Stomach (tissue), 9 donors: Measurements from ENCODE around the gene PVR. TPM values are rescaled to one million over a fixed set of nuclear protein-coding genes. Genes with fewer than 3 reads are reported as not detected.

ENCODE experiments used
- DNase-seq, 2 donors: peaks; one replicate each; pipeline versions ENCODE4 v3.0.0 to v3.0.0-alpha.2; 2013 to 2019
- H3K27ac ChIP-seq, 5 donors: fragments of 200-600 bp in 4 of 5; sonication (generic) in 4 of 5; one replicate each; pipeline ENCODE4 v1.5.1; 2013 to 2019; ENCODE audit warnings: mild to moderate bottlenecking in 1 of 5, moderate library complexity in 1 of 5
- H3K27me3 ChIP-seq, 3 donors: fragments of 200-600 bp; sonication (generic); one replicate each; pipeline ENCODE4 v1.5.1; 2017 to 2019; ENCODE audit warnings: mixed run types in 1 of 3
- H3K36me3 ChIP-seq, 4 donors: fragments of 200-600 bp; sonication (generic); 1 replicate in 3 of 4; 2 replicates in 1 of 4; pipeline ENCODE4 v1.5.1; 2016 to 2019
- H3K4me1 ChIP-seq, 4 donors: fragments of 200-600 bp; sonication (generic); one replicate each; pipeline ENCODE4 v1.5.1; 2016 to 2019
- H3K4me3 ChIP-seq, 4 donors: fragments of 200-600 bp; sonication (generic) in 3 of 4; one replicate each; pipeline ENCODE4 v1.5.1; 2016 to 2019; ENCODE audit warnings: mild to moderate bottlenecking in 1 of 4
- H3K9me3 ChIP-seq, 4 donors: fragments of 200-600 bp; sonication (generic); one replicate each; pipeline ENCODE4 v1.5.1; 2016 to 2019
- EP300 ChIP-seq: sonication (generic); formaldehyde crosslinking; IDR thresholded peaks from one replicate; pipeline ENCODE4 v1.6.1; 2017; ENCODE audit warnings: antibody characterized with exemption
- POLR2A ChIP-seq, 4 donors: fragments of 450-650 bp; IDR thresholded peaks; one replicate each; pipeline ENCODE4 v1.6.1; 2016; ENCODE audit warnings: antibody characterized with exemption in 4 of 4, control low read depth in 2 of 4, mild to moderate bottlenecking in 1 of 4, moderate library complexity in 1 of 4
- POLR2AphosphoS5 ChIP-seq, 3 donors: sonication (generic); formaldehyde crosslinking; IDR thresholded peaks; one replicate each; pipeline ENCODE4 v1.6.1; 2016; ENCODE audit warnings: antibody characterized with exemption in 3 of 3
- WGBS, 5 donors: extraction: QIAGEN DNeasy Blood & Tissue Kit in 3 of 5; methylation state at CpG; one replicate each; pipeline versions ENCODE4 v1.1.5 to v1.1.7; 2013 to 2018; 5-methylcytosine and 5-hydroxymethylcytosine counted together
- intact Hi-C: fragments of 100-400 bp; cut with DNase I; formaldehyde crosslinking; loops from one replicate; pipeline ENCODE4 v1.15.1; 2023; ENCODE audit warnings: low total_unique reads
- polyA plus RNA-seq, 3 donors: library from polyadenylated mRNA; stranded (reverse); fragments of 200-250 nt; gene quantifications; one replicate each; pipeline ENCODE4 v1.2.3, GENCODE V29; 2013
- total RNA-seq, 5 donors: library from RNA; depleted of rRNA; stranded (reverse); fragments of >200 nt; gene quantifications; one replicate each; pipeline versions ENCODE4 v1.1.0 to v1.2.3, GENCODE V29; 2014 to 2016
- TF ChIP-seq, protein P1 (sequence below), 7 experiments: fragments of 450-650 bp in 4 of 7; fragments of 200-600 bp in 3 of 7; sonication (generic) in 3 of 7; IDR thresholded peaks; one replicate each; pipeline ENCODE4 v1.5.1; 2016 to 2019; ENCODE audit warnings: antibody characterized with exemption in 7 of 7, control low read depth in 2 of 7, mild to moderate bottlenecking in 1 of 7
- donor health status: healthy with polysubstance abuse.
- donor health status: Bipolar disorder and iron deficiency.
- donor health status: healthy.

PVR gene
- total and polyA plus RNA-seq, 8 donors: 4.9 to 80.8 (median 33.7) TPM

DNA sequence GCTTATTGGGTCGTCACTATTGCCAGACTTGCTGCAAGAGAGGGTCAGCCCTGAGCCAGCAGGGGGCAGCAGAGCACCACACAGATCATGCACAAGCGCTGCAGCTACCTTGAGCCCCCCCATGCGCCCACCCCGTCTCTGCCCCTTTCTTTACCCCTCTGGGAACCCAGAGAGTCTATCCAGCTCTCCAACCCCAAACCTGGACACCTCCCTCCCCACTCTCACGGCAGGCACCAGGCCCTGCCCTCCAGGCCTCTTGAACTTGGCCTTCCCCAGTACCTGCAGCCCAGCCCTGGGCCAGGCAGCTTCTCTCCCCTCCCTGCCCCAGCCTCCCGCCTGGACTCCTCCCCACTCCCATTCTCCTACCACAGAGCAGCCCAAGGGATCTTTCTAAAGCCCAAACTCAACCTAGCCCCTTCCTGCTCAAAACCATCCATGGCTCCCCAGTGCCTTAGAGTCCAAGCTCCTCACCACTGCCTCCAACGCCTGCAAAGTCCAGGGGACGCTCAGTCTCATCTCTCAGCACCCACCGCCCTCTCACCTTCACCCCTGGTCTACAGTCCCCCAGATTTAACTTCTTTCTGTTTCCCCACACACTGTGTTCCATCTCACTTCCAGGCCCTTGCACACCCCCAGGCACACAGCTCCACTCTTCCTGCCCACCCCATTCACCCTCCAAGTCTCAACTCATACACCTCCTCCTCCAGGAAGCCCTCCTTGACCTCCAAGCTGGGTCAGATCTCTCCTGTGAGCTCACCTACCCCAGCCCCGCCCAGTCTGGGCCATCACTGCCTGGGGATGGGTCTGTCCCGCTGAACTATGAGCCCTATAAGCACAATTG lies 45.8 kb downstream of the PVR start:
- peak; percentile 76 to 92 for DNase-seq
- intact Hi-C loops: no loop called here
- H3K4me3 ChIP-seq: no peak overlapping the region
- no peaks in the 10 kb centered on the region for H3K36me3 ChIP-seq
- H3K4me1 ChIP-seq: peaks cover 16 to 58% (median 35%) of the 10 kb centered on the region in 4 donors
- 40 to 50% (median 42%) methylated on average over 9 to 11 of the region's 11 CpGs for WGBS, 5 donors
- no peaks in the 10 kb centered on the region for H3K27me3 ChIP-seq
- peak overlapping the region in 3 of 5 donors; percentile 20 to 42 (median 21) for H3K27ac ChIP-seq
- no peaks in the 10 kb centered on the region for H3K9me3 ChIP-seq
- no peak for TF ChIP-seq POLR2A (IDR thresholded peaks at IDR 0.05)
- TF ChIP-seq EP300: no peak
- TF ChIP-seq POLR2AphosphoS5 (IDR thresholded peaks at IDR 0.05): peak in 1 of 3 donors; percentile 27
- TF ChIP-seq, protein P1, sequence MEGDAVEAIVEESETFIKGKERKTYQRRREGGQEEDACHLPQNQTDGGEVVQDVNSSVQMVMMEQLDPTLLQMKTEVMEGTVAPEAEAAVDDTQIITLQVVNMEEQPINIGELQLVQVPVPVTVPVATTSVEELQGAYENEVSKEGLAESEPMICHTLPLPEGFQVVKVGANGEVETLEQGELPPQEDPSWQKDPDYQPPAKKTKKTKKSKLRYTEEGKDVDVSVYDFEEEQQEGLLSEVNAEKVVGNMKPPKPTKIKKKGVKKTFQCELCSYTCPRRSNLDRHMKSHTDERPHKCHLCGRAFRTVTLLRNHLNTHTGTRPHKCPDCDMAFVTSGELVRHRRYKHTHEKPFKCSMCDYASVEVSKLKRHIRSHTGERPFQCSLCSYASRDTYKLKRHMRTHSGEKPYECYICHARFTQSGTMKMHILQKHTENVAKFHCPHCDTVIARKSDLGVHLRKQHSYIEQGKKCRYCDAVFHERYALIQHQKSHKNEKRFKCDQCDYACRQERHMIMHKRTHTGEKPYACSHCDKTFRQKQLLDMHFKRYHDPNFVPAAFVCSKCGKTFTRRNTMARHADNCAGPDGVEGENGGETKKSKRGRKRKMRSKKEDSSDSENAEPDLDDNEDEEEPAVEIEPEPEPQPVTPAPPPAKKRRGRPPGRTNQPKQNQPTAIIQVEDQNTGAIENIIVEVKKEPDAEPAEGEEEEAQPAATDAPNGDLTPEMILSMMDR (IDR thresholded peaks at IDR 0.05): peak in 5 of 7 experiments; percentile 84 to 94 (median 89)

DNA sequence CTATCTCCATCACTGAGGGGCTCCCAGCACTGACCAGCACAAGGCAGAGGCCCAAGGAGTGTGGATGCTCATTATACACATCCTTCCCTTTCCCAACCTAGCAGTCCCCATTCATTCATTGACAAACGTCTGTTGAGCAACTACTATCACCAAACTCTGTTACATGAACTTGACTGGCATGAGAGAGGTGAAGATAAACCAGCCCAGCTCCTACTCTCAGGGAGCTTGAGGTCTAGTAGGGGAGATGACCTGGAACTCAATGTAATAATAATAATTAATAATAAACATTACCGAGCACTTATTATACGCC lies 46.4 kb downstream of the PVR start:
- TF ChIP-seq EP300: no peak
- no peak for TF ChIP-seq POLR2A (IDR thresholded peaks at IDR 0.05)
- no peak for TF ChIP-seq POLR2AphosphoS5 (IDR thresholded peaks at IDR 0.05)
- TF ChIP-seq, protein P1 (IDR thresholded peaks at IDR 0.05): no peak
- Histone ChIP-seq H3K4me1 (peaks cover 18 to 58% (median 35%) of the 10 kb centered on the region in 4 donors), H3K27me3 (no peaks in the 10 kb centered on the region), H3K4me3 (no peak overlapping the region), H3K36me3 (no peaks in the 10 kb centered on the region), H3K9me3 (no peaks in the 10 kb centered on the region), H3K27ac (peak overlapping the region in 1 of 5 donors; percentile 42)
- intact Hi-C loops: no loop called here
- 82 to 91% (median 87%) methylated on average over 3 of the region's 3 CpGs for WGBS, 5 donors
- DNase-seq: no peak

DNA sequence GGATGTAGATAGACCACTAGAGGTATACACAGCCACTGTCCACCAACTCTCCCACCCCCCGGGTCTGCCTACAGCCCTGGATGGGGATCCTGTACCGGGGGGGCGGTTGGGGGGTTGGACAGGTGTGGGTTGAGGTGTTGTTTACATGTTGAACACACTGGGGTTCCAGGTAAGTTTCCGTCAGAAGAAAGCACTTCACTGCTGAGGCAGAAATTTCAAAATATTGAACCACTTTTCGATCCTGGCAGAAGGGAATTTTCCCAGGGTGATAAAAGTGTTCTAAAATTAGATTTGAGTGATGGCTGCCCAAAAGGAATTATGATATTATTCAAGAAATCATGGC lies 48.6 kb downstream of the PVR start:
- Histone ChIP-seq H3K27me3 (peaks cover 0 to 2% (median 0%) of the 10 kb centered on the region in 3 donors), H3K4me1 (peaks cover 20 to 52% (median 40%) of the 10 kb centered on the region in 4 donors), H3K36me3 (no peaks in the 10 kb centered on the region), H3K27ac (peak overlapping the region; percentile 75 to 87 (median 80)), H3K9me3 (no peaks in the 10 kb centered on the region), H3K4me3 (no peak overlapping the region)
- 15 to 31% (median 26%) methylated on average over 5 of the region's 5 CpGs for WGBS, 5 donors
- no peak for DNase-seq
- TF ChIP-seq, protein P1 (IDR thresholded peaks at IDR 0.05): no peak
- TF ChIP-seq POLR2AphosphoS5 (IDR thresholded peaks at IDR 0.05) (no peak), POLR2A (IDR thresholded peaks at IDR 0.05) (no peak), EP300 (no peak)
- intact Hi-C loops: no loop called here

DNA sequence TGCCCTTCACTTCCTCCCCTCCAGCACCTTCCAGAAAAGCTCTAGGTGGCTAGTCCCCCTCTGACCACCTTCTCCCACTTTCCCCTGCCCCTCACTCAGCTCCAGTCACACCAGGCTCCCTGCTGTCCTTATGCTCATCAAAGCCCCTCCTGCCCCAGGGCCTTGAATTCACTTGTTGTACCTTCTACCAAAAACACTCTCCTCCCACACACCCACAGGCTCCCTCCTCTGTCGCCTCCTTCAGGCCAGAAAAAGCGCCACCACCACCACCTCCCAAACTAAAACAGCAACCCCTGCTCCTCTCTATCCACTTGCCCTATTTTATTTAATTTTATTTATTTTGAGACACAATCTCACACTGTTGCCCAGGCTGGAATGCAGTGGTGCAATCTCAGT lies 50.5 kb downstream of the PVR start:
- H3K27me3 ChIP-seq: peaks cover 0 to 19% (median 0%) of the 10 kb centered on the region in 3 donors
- no peaks in the 10 kb centered on the region for H3K9me3 ChIP-seq
- intact Hi-C loops: no loop called here
- H3K4me3 ChIP-seq: no peak overlapping the region
- no peaks in the 10 kb centered on the region for H3K36me3 ChIP-seq
- H3K27ac ChIP-seq: peak overlapping the region; percentile 60 to 85 (median 82)
- no peak for TF ChIP-seq EP300
- TF ChIP-seq POLR2AphosphoS5 (IDR thresholded peaks at IDR 0.05): no peak
- TF ChIP-seq POLR2A (IDR thresholded peaks at IDR 0.05): no peak
- TF ChIP-seq, protein P1 (IDR thresholded peaks at IDR 0.05): no peak
- H3K4me1 ChIP-seq: peaks cover 18 to 48% (median 37%) of the 10 kb centered on the region in 4 donors
- DNase-seq: no peak
- 69 to 81% (median 77%) methylated on average over 2 of the region's 2 CpGs for WGBS, 5 donors
